IPS-18c (cell line): ENCODE results near the gene PEX3.
"Not testable (repeated sequence)": the region's sequence is repeated elsewhere in the genome, so short reads cannot be mapped to it uniquely, and the experiment has no call there.

Experiments used
- H3K4me3 ChIP-seq: 2 replicates; pipeline ENCODE4 v1.7.0; 2013; ENCODE audit warnings: low read depth, mild to moderate bottlenecking, low read length, moderate library complexity; ENCODE audit not compliant: insufficient read depth
- H3K9me3 ChIP-seq: one replicate; pipeline ENCODE4 v1.6.1; 2013; ENCODE audit warnings: mild to moderate bottlenecking, low read length, moderate library complexity; ENCODE audit not compliant: control insufficient read depth, insufficient read depth

PEX3 gene

DNA sequence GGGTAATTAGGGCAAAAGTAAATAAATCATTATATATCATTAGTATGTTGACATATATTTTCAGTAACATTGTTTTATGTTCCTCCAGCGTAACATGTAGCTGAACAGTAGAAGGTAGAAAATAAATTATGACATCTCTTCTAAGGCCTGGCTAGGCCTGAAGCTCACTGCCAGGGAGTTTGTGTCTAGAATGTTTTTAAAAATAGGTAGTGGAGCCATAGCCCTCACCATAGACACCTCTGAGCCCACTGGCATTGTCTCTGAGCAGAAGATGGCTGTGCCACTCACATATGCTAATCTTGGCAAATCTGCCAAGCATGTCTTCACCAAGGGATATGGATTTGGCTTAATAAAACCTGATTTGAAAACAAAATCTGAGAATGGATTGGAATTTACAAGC is 39.6 kb downstream of the PEX3 start:
- H3K4me3 ChIP-seq = no peak overlapping the region
- H3K9me3 ChIP-seq = no peaks in the 10 kb centered on the region

DNA sequence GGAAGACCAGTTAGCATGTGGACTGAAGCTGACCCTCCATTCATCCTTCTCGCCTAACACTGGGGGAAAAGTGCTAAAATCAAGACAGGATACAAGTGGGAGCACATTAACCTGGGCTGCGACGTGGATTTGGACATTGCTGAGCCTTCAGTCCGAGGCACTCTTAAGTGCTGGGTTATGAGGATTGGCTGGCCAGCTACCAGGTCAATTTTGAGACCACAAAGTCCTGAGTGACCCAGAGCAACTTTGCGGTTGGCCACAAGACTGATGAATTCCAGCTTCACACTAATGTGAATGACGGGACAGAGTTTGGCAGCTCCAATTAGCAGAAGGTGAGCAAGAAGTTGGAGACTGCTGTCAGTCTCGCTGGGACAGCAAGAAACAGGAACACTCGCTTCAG is 40.2 kb downstream of the PEX3 start:
- no peaks in the 10 kb centered on the region for H3K9me3 ChIP-seq
- H3K4me3 ChIP-seq = no peak overlapping the region

DNA sequence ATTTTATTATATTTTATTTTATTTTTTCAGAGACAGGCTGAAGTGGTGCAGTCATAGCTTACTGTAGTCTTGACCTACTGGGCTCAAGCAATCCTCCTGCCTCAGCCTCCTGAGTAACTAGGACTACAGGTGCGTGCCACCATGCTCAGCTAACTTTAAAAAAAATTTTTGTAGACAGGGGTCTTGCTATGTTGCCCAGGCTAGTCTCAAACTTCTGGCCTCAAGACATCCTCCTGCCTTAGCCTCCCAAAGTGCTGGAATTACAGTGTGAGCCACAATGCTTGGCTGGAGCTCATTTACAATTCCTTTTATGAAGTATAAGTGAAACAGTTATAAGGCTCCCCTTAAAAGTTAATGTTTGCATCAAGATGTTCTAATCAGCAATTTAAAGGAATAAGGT is 46.4 kb downstream of the PEX3 start:
- no peaks in the 10 kb centered on the region for H3K9me3 ChIP-seq
- H3K4me3 ChIP-seq = no peak overlapping the region

DNA sequence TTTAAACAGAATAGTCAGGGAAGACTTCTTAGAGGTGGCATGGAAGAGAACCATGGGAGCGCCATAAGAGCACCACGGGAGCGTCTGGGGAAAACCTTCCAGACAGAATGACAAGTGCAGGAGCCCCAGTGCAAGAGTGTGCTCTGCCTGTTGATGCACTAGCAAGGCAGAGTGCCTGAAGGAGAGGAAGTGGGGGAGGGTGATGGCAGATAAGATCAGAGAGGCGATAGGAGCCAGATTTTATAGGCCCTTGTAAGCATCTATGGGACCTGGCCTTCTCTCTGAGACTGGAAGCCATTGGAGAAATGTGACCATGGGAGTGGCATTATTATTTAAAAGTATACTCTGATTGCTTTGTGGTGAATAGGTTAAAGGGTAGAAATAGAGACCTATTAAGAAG is 47.8 kb downstream of the PEX3 start:
- Histone ChIP-seq H3K4me3 (no peak overlapping the region), H3K9me3 (no peaks in the 10 kb centered on the region)

DNA sequence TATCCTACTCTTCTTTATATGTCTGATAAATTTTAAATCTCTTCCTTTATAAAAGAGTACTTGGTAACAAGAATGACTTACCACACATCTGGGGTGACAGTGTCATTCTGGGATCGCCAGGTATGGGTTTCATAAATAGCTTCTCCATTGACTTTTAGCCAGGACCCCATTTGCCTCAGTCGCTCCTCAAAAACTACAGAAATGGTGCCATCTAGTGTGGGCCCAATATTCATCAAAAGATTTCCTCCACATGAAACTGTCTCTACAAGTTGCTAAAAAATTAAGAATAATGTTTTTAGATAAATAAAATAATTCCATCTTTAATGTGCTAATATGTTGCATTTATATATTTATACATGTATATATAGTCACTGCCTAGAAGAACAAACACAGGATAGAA is 51.2 kb downstream of the PEX3 start:
- H3K4me3 ChIP-seq = no peak overlapping the region
- H3K9me3 ChIP-seq = no peaks in the 10 kb centered on the region

DNA sequence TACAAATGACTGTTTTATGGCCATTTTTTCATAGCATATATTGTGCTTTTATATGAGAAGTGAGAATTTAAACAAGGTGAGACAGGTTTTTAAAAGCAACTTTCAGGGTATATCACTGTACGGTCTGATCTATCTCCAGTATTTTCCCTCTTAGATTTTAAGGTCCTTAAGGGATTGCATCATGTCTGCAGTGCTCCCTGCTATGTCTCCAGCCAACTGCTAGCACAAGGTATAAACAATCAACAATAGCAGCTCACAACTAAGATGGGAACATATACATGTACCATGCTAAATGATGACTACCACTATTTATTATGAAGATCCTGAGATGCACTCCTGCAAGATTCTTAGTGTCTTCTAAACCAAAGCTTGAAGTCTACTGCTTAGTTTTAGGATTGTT is 53.8 kb downstream of the PEX3 start:
- no peak overlapping the region for H3K4me3 ChIP-seq
- H3K9me3 ChIP-seq = no peaks in the 10 kb centered on the region

DNA sequence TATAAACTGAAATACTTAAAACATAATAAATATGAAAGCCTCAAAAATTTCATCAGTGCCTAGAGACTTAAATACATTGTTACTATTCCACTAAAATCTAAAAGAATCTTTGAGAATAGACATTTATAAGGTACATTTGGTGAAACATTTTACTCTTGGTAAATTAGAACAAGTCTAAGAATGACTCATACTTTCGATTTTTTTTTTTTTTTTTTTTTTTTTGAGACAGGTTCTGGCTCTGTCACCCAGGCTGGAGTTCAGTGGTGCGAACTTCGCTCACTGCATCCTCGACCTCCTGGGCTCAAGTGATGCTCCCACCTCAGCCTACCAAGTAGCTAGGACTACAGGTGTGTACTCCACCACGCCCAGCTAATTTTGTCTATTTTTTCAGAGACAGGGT is 54.5 kb downstream of the PEX3 start:
- Histone ChIP-seq H3K9me3 (no peaks in the 10 kb centered on the region), H3K4me3 (no peak overlapping the region)

DNA sequence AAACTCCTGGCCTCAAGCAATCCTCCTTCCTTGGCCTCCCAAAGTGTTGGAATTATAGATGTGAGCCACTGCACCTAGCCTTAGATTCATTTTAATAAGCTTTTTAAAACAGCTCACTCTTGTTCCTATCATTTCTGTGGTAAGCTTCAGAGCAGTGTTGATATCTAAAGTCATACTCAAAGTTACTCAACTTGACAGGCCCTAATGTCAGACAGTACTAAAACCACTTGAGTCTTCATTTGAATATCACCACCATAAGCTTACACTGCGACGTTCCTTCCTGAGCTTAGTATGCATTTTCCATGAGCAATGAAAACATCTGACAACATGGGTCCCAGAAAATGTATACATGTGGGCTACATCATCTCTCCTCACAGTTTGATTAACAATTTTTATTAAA is 54.9 kb downstream of the PEX3 start:
- Histone ChIP-seq H3K9me3 (no peaks in the 10 kb centered on the region), H3K4me3 (no peak overlapping the region)

DNA sequence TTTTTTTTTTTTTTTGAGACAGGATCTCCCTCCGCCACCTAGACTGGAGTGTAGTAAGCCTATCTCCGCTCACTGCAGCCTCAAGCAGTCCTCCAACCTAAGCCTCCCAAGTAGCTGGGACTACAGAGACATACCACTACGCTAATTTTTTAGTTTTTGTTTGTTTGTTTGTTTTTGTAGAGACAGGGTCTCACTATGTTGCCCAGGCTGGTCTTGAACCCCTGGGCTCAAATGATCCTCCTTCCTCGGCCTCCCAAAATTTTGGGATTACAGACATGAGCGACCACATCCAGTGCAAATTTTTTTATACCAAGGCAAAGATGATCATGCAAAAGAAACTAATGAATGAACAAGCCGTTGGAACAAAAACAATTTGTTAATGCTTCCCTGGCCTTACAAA is 55.6 kb downstream of the PEX3 start:
- no peak overlapping the region for H3K4me3 ChIP-seq
- no peaks in the 10 kb centered on the region for H3K9me3 ChIP-seq

DNA sequence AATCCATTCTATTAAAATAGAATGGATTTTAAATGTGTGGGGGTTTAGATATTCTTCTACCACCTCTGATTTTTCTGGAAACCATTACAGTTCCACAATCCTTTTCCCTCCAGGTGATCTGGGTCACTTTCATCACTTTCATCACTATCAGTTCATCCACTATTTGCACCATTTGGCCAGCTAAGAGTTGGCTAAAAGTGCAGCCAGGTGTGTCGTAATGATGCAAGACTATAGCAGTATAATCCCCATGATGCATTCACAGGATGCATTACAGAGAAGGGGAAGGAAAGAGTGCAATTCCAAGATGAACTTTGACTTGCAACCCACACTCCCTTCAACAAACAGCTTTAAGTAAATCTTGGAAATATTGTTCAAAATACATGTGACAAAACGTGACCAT is 56.0 kb downstream of the PEX3 start:
- H3K4me3 ChIP-seq = no peak overlapping the region
- H3K9me3 ChIP-seq = no peaks in the 10 kb centered on the region

DNA sequence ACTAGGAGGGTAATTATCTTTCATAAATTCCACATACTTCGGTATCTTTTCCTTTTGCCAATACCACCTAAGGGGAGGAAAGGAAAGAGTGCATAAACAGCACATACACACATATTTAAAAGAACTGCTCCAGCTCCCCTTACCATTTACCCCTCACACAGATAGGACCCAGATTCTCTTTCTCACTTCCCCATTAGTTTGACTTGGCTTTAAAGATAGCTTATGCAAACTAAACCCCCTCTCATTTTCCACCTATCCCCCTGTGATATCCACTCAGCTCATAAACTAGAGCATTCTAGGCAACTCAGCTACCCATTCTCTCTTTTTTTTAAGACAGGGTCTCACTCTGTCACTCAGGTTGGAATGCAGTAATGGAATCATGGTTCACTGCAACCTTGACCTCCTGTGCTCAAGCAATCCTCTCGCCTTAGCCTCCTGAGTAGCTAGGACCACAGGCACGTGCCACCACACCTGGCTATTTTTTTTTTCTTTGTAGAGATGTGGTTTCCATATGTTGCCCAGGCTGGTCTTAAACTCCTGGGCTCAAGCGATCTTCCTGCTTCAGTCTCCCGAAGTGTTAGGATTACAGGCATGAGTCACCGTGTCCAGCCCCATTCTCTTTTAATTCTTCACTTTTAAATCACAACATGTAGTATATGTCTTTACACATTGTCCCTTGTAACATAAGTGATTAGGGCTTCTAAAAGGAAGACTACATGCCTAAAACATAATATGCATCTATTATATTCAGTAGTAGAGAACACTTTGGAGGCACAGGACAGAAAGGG is 56.9 kb downstream of the PEX3 start:
- no peak overlapping the region for H3K4me3 ChIP-seq
- no peaks in the 10 kb centered on the region for H3K9me3 ChIP-seq

DNA sequence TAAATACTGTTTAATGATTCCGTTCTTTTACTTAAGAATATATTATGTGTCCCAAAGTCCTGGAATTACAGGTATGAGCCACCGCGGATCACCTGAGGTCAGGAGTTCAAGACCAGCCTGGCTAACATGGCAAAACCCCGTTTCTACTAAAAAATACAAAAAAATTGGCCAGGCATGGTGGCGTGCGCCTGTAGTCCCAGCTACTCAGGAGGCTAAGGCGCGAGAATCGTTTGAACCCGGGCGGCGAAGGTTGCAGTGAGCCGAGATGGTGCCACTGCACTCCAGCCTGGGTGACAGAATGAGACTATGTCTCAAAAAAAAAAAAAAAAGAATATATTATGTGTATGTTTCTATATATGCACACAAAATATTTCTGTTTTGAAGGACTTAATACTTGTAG is 59.7 kb downstream of the PEX3 start:
- H3K9me3 ChIP-seq, H3K4me3 ChIP-seq: not testable (repeated sequence)

DNA sequence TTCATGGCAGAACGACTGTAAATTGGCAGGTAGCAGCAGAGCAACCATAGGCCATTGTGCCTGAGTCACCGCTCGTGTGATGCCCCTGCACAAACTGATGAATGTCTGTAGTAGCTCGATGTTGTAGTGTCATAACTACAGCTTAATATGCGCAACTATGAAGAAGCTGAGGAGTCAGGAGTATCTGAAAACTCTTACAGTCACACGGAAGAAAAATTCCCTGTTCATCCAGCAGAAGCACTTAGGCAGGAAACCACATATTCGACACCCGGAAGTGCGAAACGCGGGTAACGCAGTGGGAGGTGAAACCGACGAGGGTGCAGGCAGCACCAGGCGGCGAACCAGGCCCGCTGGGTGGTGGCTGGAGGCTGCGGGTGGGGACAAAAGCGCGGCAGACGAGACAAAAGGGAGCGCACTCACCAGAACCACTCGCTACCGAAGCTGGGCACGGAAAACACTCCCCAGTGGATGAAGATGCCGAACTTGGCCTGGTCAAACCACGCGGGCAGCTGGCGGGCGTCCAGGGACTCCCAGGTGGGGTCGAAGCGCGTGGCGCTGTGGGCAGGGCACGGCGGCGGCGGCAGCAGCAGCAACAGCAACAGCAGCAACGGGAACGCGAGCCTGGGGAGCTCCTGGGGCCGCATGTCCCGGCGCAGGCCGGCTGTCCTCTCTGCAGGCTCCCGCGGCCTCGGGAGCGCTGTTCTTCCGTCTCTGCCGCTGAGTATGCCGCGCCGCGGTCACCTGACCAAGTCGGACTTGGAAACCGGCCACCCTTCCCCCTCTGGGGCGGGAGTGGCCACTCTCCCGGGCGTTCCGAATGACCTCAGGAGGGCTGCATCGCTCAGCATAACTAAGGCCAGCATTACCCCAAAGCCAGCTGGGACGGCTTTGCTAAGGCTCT is 60.6 kb downstream of the PEX3 start, which contains the start of gene FUCA2:
TSS of gene FUCA2 (minus strand) at position 730 of the 901 bp plus-strand sequence. CDS start at position 644, 86 bp downstream.
- Histone ChIP-seq H3K4me3 (peak within 1 kb of the TSS; percentile 63), H3K9me3 (no peaks in the 10 kb centered on the region)

DNA sequence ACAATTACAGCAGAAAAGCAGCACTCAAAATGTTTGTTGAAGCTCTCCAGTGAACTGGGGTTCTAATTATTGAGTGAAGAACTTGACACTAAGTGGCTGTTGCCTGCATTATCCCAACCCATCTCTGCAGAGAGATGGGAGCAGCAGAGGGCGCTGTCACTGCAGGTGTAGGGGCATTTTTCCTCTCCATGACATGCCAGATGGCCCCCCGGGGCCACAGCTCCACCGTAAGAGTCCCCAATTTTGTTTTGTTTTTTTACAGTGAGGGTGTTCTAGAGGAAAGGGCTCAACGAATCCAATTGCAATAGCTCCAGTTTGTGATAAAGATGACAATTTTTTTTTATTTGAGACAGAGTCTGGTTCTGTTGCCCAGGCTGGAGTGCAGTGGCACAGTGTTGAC is 62.8 kb downstream of the PEX3 start:
- peaks cover 3% of the 10 kb centered on the region for H3K9me3 ChIP-seq
- no peak overlapping the region for H3K4me3 ChIP-seq

DNA sequence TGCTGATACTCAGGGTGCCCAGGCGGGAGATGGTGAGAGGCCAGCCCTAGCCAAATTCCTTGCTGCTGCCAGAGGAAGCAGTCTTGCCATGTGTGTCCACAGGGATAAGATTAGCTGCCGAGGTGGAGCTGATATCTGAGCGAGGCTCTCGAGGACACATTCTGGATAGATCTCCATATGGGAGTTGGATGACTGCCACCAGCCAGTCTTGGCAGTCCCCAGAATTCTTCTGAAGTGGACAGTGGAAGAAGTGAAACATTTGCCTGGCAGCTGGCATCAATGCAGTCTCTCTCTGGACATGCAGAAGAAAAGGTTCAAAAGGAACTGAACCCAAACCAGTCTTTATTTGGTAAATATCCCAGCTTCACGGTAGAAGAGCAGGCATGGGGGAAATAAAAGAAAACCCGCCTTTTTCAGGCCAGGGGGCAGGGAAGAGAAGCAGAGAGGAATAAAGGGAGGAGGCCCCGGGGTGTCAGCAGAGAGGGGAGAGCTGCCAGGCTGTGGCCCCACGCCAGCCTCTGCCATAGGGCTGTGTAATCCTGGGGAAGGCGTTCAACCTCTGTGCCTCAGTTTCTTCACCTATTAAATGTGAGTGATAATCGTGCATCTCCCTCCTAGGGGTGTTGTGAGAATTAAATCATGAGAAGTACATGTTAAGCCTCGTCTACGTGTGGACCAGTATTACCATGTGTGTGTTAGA is 64.6 kb downstream of the PEX3 start:
- Histone ChIP-seq H3K4me3 (no peak overlapping the region), H3K9me3 (peaks cover 3% of the 10 kb centered on the region)

DNA sequence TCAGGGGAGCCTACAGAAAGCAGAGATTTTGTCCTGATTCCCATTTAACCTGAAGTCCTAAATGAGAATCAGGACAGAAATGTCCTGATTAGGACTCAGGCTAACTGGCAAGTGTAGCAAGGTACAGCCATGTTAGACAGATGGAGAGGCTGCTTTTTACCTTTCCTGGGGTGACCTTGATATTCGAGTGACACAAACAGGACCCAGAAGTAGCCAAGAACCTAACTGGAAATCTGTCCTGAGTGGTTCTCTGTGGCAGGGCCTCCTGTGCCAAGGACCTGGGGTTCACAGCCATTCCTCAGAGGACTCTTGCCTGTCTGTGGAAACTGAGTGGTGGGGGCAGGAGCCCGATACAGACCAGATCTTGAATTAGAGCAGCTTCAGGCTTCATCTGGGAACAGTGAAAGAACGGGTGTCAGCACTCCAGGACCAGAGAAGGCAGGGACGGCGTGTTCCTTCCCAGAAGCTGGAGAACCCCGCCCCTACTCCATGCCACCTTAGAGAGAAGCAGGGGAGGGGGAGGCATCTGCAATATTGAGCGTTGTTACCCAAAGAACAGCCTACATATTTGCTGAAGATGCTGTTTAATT is 65.3 kb downstream of the PEX3 start:
- Histone ChIP-seq H3K4me3 (no peak overlapping the region), H3K9me3 (peaks cover 3% of the 10 kb centered on the region)

DNA sequence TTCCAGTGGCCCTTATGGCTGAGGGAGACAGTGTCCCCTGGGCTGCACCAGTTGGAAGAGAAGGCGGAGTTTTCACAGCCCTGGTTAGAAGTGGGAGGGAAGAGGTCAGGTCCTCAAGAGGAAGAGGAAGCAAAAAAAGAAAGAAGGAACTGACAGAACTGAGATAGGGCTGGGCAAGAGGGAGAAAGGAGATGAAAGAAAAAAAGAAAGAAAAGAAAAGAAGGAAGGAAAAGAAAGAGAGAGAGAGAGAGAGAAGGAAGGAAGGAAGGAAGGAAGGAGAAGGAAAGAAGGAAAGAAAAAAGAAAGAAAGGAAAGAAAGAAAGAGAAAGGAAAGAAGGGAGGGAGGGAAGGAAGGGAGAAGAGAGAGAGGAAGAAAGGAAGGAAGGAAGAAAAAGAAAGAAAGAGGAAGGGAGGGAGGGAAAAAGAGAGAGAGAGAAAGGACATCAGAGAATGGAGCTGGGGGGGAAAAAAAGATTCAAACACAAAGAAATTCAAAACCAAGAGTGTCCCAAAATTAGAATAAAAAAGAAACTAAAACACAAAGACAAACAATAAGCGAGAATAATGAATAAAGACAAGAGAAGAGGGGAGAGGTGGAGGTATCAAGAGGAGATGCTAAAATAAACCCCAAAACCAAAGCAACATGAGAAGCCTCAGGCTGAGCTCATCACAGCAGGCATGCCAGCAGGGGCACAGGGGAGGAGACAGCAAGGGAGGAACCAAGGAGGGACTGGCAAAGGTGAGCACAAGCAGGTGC is 66.3 kb downstream of the PEX3 start:
- Histone ChIP-seq H3K9me3 (peaks cover 3% of the 10 kb centered on the region), H3K4me3 (no peak overlapping the region)
